Effector memory CD4-positive, alpha-beta T cell (primary cell): Measurements from ENCODE around the gene RIMOC1.

ENCODE experiments used
- DNase-seq, 3 donors: peaks; one replicate each; pipeline ENCODE4 v3.0.0-alpha.2; 2020
- H3K27ac ChIP-seq: 2 replicates; pipeline ENCODE4 v1.7.0; 2013; ENCODE audit warnings: mild to moderate bottlenecking, low read length, moderate library complexity; ENCODE audit not compliant: insufficient read depth, poor library complexity, severe bottlenecking
- H3K27me3 ChIP-seq: replicated peaks from 2 replicates; pipeline ENCODE4 v1.7.0; 2013; ENCODE audit warnings: mild to moderate bottlenecking, low read length; ENCODE audit not compliant: insufficient read depth, control insufficient read depth, poor library complexity, severe bottlenecking
- H3K36me3 ChIP-seq: 2 replicates; pipeline ENCODE4 v1.7.0; 2013; ENCODE audit warnings: mild to moderate bottlenecking, low read length, moderate library complexity; ENCODE audit not compliant: control insufficient read depth, insufficient read depth
- H3K4me1 ChIP-seq: 2 replicates; pipeline ENCODE4 v1.7.0; 2013; ENCODE audit warnings: low read length, mild to moderate bottlenecking; ENCODE audit not compliant: control insufficient read depth, insufficient read depth, poor library complexity, severe bottlenecking
- H3K4me3 ChIP-seq: 2 replicates; pipeline ENCODE4 v1.7.0; 2013; ENCODE audit warnings: low read length, low read depth, mild to moderate bottlenecking; ENCODE audit not compliant: insufficient read depth, poor library complexity, severe bottlenecking
- H3K9me3 ChIP-seq: 2 replicates; pipeline ENCODE4 v1.7.0; 2013; ENCODE audit warnings: mild to moderate bottlenecking, low read length, moderate library complexity; ENCODE audit not compliant: control insufficient read depth
- total RNA-seq, 3 donors: gene quantifications; one replicate each; lab custom pipeline; 2026; lab: John Stamatoyannopoulos, UW

RIMOC1 gene, protein sequence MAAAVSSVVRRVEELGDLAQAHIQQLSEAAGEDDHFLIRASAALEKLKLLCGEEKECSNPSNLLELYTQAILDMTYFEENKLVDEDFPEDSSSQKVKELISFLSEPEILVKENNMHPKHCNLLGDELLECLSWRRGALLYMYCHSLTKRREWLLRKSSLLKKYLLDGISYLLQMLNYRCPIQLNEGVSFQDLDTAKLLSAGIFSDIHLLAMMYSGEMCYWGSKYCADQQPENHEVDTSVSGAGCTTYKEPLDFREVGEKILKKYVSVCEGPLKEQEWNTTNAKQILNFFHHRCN
- 16.7 to 22.3 (median 16.8) reads per million in 3 donors for total RNA-seq

GRCh38 chr5:41903892-41904799, at the start of gene RIMOC1:
Gene RIMOC1 (plus strand): TSS chr5:41904344. CDS start chr5:41904368, 24 bp downstream.
- peak; percentile 96 to 97 (median 96) for DNase-seq
- Histone ChIP-seq H3K4me3 (peak within 1 kb of the TSS; percentile 65), H3K4me1 (peaks cover 14% of the 10 kb centered on the region), H3K36me3 (peaks cover 17% of the 10 kb centered on the region), H3K27me3 (no peaks in the 10 kb centered on the region), H3K9me3 (no peaks in the 10 kb centered on the region), H3K27ac (peak within 1 kb of the TSS; percentile 75)

DNA sequence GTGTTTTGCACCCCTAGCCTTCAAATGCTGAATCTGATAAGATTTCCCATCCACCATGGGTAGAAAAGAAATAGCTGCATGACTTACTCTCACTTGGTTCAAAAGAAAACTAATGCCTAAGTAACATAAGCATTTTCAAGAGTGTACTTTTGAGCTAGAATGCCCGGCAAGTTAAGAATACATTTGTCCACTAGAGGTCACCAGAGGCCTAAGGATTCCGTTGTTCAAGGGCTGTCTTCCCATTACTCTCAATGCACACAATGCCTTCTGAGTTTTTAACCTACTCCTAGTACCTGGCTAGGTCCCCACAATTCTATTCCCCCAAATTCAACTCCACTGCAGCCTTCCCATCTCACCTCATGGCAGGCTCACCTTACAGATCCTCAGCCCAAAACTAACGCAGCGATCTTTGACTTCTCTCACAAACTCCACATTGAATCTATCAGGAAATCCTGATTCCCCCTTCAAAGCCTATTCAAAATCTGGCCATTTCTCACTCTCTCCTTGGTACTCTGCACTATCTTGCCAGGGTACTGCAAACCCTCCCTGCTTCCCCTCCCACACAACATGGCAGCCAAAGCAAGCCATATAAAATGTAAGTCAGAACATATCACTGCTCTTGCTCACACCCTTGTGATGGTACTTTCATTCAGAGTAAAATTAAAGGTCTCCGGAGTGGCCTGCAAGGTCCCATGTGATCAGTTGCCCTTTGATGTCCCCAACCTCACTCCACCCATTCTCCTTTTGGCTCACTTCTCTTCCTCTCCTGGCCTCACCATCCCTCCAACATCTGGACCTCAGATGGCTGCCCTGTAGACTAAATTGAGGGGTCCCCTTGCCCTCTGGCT, 47.3 kb upstream of the RIMOC1 start:
- Histone ChIP-seq H3K27me3 (no peaks in the 10 kb centered on the region), H3K36me3 (peaks cover 52% of the 10 kb centered on the region), H3K9me3 (no peaks in the 10 kb centered on the region), H3K4me3 (no peak overlapping the region), H3K27ac (no peak overlapping the region), H3K4me1 (no peaks in the 10 kb centered on the region)
- DNase-seq: peak in 2 of 3 donors; percentile 12 to 39

GRCh38 chr5:41857989-41858388, 46.2 kb upstream of the RIMOC1 start:
- Histone ChIP-seq H3K9me3 (no peaks in the 10 kb centered on the region), H3K4me3 (no peak overlapping the region), H3K36me3 (peaks cover 43% of the 10 kb centered on the region), H3K27ac (no peak overlapping the region), H3K4me1 (no peaks in the 10 kb centered on the region), H3K27me3 (no peaks in the 10 kb centered on the region)
- DNase-seq: no peak

DNA sequence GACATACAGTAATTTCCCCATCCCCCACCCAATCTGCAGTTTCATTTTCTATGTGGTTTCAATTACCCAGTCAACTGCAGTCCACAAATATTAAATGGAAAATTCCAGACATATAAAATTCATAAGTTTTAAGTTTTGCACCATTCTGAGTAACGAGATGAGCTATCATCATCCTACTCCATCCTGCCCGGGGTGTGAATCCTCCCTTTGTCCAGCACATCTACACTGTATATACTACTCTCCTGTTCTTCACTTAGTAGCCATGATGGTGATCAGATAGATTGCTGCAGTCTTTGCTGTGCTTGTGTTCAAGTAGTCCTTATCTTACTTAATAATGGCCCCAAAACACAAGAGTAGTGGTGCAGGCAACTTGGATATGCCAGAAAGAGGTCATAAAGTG, 45.3 kb upstream of the RIMOC1 start:
- H3K27me3 ChIP-seq: no peaks in the 10 kb centered on the region
- H3K36me3 ChIP-seq: peaks cover 34% of the 10 kb centered on the region
- H3K9me3 ChIP-seq: no peaks in the 10 kb centered on the region
- H3K27ac ChIP-seq: no peak overlapping the region
- H3K4me3 ChIP-seq: no peak overlapping the region
- no peaks in the 10 kb centered on the region for H3K4me1 ChIP-seq
- DNase-seq: no peak

GRCh38 chr5:41863871-41864486, 40.2 kb upstream of the RIMOC1 start:
- DNase-seq: no peak
- Histone ChIP-seq H3K27me3 (no peaks in the 10 kb centered on the region), H3K36me3 (peaks cover 12% of the 10 kb centered on the region), H3K27ac (peak overlapping the region; percentile 10), H3K9me3 (no peaks in the 10 kb centered on the region), H3K4me3 (no peak overlapping the region), H3K4me1 (peaks cover 5% of the 10 kb centered on the region)

GRCh38 chr5:41869151-41869723, 34.9 kb upstream of the RIMOC1 start:
- no peaks in the 10 kb centered on the region for H3K36me3 ChIP-seq
- H3K27me3 ChIP-seq: no peaks in the 10 kb centered on the region
- no peaks in the 10 kb centered on the region for H3K9me3 ChIP-seq
- DNase-seq: no peak
- peaks cover 16% of the 10 kb centered on the region for H3K4me1 ChIP-seq
- H3K4me3 ChIP-seq: peak overlapping the region; percentile 92
- peak overlapping the region; percentile 87 for H3K27ac ChIP-seq

DNA sequence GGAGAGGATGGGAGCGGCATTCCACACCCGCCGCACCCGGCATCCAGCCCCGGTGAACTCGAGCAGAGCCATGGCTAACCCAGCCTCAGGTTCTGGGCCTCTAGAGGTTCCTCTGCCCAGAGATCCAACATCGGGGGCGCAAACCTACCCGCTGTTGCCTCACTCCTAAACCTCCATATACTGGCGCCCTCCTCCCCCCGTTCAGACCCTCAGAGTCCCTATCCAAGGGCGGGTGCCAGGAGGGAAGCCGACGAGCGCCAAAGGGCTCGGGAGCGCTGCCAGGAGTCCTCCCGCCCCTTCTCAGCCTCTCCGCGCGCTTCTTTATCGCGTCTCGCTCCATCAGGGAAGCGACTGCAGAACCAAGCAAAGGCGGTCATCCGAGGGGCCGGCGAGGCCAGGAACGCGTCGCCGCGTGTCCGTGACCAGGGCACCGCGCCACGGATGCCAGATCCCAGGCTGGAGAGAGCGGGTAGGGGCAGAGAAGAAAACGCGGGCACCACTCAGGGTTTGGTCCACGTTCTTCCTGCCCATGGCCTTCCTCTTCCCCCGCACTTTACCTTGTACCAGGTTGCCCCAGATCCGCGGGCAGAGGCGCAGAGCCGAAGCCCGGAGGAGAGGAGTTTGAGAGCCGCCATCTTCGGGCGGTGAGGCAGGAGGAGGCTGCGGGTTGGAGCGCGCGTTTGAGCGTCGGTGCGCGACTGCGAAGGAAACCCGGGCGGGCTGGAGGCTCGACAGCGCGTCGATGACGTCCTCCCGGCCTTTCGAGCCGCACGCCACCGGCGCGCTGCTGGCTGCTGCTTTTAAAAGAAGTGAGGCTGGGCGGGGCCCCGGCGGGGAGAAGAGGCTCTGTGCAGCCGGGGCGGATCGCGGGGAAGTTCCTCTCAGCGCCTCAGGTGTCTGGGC, 34.2 kb upstream of the RIMOC1 start, which contains the start of gene OXCT1:
Gene OXCT1, minus strand, starts transcription at position 702 of the 903 bp plus-strand sequence. Its CDS starts 67 bp downstream, at position 635.
- Histone ChIP-seq H3K9me3 (no peaks in the 10 kb centered on the region), H3K4me3 (peak within 1 kb of the TSS; percentile 92), H3K27ac (peak within 1 kb of the TSS; percentile 87), H3K36me3 (no peaks in the 10 kb centered on the region), H3K4me1 (peaks cover 13% of the 10 kb centered on the region), H3K27me3 (no peaks in the 10 kb centered on the region)
- DNase-seq: peak; percentile 89 to 90 (median 90)

DNA sequence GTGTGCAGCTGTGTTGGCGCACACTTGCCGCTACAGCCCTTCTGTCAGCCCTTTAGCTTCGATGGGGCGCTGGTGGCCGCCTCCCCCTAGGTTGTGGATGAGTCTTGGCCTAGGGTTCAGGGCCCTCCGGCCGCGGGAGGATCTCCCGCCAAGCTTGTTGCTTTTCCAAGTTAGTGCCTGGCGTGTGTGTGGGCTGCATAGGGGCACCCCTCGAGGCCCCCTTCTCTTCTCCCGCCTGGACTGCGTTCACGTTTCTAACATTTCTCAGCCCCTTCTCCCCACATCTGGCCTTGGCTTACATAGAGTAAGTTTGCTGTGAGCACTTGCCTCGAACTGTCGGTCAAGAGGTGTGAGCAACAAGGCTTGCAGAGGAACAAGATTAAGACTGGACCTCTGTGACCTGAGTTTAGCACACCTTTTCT, 33.5 kb upstream of the RIMOC1 start:
- Histone ChIP-seq H3K27me3 (no peaks in the 10 kb centered on the region), H3K36me3 (no peaks in the 10 kb centered on the region), H3K9me3 (no peaks in the 10 kb centered on the region), H3K4me1 (peaks cover 13% of the 10 kb centered on the region), H3K27ac (peak overlapping the region; percentile 87), H3K4me3 (peak overlapping the region; percentile 92)
- no peak for DNase-seq
